ENCODE data around the gene FMNL3. TPM values are rescaled to one million over a fixed set of nuclear protein-coding genes. Genes with fewer than 3 reads are reported as not detected.
A peak's percentile ranks its signal among the peaks of the same experiment; 100 is the strongest.
"Not testable (repeated sequence)": the region's sequence is repeated elsewhere in the genome, so short reads cannot be mapped to it uniquely, and the experiment has no call there.

Gene FMNL3
- total RNA-seq, 1 donor from 2014 or later, result 19.8 TPM

- intact Hi-C loops (cut with DNase I); DNase-seq (ENCODE audit: low spot score): not testable (repeated sequence)
Measured at GRCh38 chr12:49717800-49718199, 10.6 kb upstream of the FMNL3 start.

GRCh38 chr12:49716553-49716952 is 9.3 kb upstream of the FMNL3 start:
- intact Hi-C loops (cut with DNase I), result no loop called here
- DNase-seq (ENCODE audit: low spot score), result no peak

- DNase-seq (ENCODE audit: low spot score); intact Hi-C loops (cut with DNase I): not testable (repeated sequence)
Measured at GRCh38 chr12:49713952-49714351, 6.7 kb upstream of the FMNL3 start.

GRCh38 chr12:49708851-49709250 is 1.6 kb upstream of the FMNL3 start:
- no peak for DNase-seq (ENCODE audit: low spot score)
- intact Hi-C loops (cut with DNase I), result no loop called here

- intact Hi-C loops (cut with DNase I), result loop anchor here (1.0 to 2.0 kb wide), 2 partner anchors 33 to 63 kb away; no protein-coding TSS in a partner anchor
- DNase-seq (ENCODE audit: low spot score), result no peak
Measured at GRCh38 chr12:49707812-49708147, 575 bp upstream of the FMNL3 start.

- peak; percentile 80 for DNase-seq (ENCODE audit: low spot score)
- intact Hi-C loops (cut with DNase I), result loop anchor here (1.0 to 2.0 kb wide), 2 partner anchors 32 to 62 kb away; no protein-coding TSS in a partner anchor
Measured at GRCh38 chr12:49706351-49707127, 666 bp downstream of the FMNL3 start.

- no peak for DNase-seq (ENCODE audit: low spot score)
- intact Hi-C loops (cut with DNase I), result loop anchor here (2.0 kb wide), 1 partner anchor 31 kb away; no protein-coding TSS in a partner anchor
Measured at GRCh38 chr12:49705479-49706134, 1.6 kb downstream of the FMNL3 start.

- intact Hi-C loops (cut with DNase I), result no loop called here
- DNase-seq (ENCODE audit: low spot score), result no peak
Measured at GRCh38 chr12:49703647-49704137, 3.5 kb downstream of the FMNL3 start.

- intact Hi-C loops (cut with DNase I), result no loop called here
- DNase-seq (ENCODE audit: low spot score), result no peak
Measured at GRCh38 chr12:49702676-49703215, 4.5 kb downstream of the FMNL3 start.

GRCh38 chr12:49702009-49702408 is 5.2 kb downstream of the FMNL3 start:
- DNase-seq (ENCODE audit: low spot score), result no peak
- intact Hi-C loops (cut with DNase I), result no loop called here

- DNase-seq (ENCODE audit: low spot score), result no peak
Measured at GRCh38 chr12:49698619-49699545, 8.3 kb downstream of the FMNL3 start.

GRCh38 chr12:49697808-49698207 is 9.4 kb downstream of the FMNL3 start:
- no peak for DNase-seq (ENCODE audit: low spot score)
- intact Hi-C loops (cut with DNase I), result loop anchor here (2.0 kb wide), 1 partner anchor 23 kb away; no protein-coding TSS in a partner anchor

More at GRCh38 chr12:49698619-49699545, 8.3 kb downstream of the FMNL3 start:
- intact Hi-C loops (cut with DNase I), result loop anchor here (2.0 kb wide), 1 partner anchor 24 kb away; no protein-coding TSS in a partner anchor

- no peak for DNase-seq (ENCODE audit: low spot score)
- intact Hi-C loops (cut with DNase I), result no loop called here
Measured at GRCh38 chr12:49696723-49697122, 10.5 kb downstream of the FMNL3 start.

GRCh38 chr12:49693931-49694444 is 13.2 kb downstream of the FMNL3 start:
- intact Hi-C loops (cut with DNase I), result no loop called here
- no peak for DNase-seq (ENCODE audit: low spot score)

GRCh38 chr12:49692851-49693250 is 14.4 kb downstream of the FMNL3 start:
- intact Hi-C loops (cut with DNase I), result no loop called here
- DNase-seq (ENCODE audit: low spot score), result no peak

GRCh38 chr12:49689785-49690184 is 17.4 kb downstream of the FMNL3 start:
- DNase-seq (ENCODE audit: low spot score), result no peak
- intact Hi-C loops (cut with DNase I), result no loop called here

- intact Hi-C loops (cut with DNase I), result no loop called here
- no peak for DNase-seq (ENCODE audit: low spot score)
Measured at GRCh38 chr12:49689237-49689636, 18.0 kb downstream of the FMNL3 start.

- no peak for DNase-seq (ENCODE audit: low spot score)
- intact Hi-C loops (cut with DNase I), result no loop called here
Measured at GRCh38 chr12:49687941-49688340, 19.3 kb downstream of the FMNL3 start.

GRCh38 chr12:49684310-49684854 is 22.8 kb downstream of the FMNL3 start:
- DNase-seq (ENCODE audit: low spot score), result no peak
- intact Hi-C loops (cut with DNase I), result no loop called here

All from cardiac septum (tissue), 1 donor.